H9 (cell line): ENCODE measurements around the gene EPO. TPM values are rescaled to one million over a fixed set of nuclear protein-coding genes. Genes with fewer than 3 reads are reported as not detected.

ENCODE experiments used
- DNase-seq: peaks from one replicate; pipeline ENCODE4 v3.0.0-alpha.2; 2017
- H2AFZ ChIP-seq: one replicate; pipeline ENCODE4 v1.6.1; 2013; ENCODE audit warnings: mild to moderate bottlenecking, low read length, control low read depth, moderate library complexity
- H2AK5ac ChIP-seq: 2 replicates; pipeline ENCODE4 v1.6.1; 2013; ENCODE audit warnings: low read length, control low read depth, mixed read lengths; ENCODE audit not compliant: insufficient read length
- H2BK120ac ChIP-seq: one replicate; pipeline ENCODE4 v1.6.1; 2013; ENCODE audit warnings: low read depth, mild to moderate bottlenecking, low read length, control low read depth, inconsistent platforms; ENCODE audit not compliant: poor library complexity, severe bottlenecking
- H2BK12ac ChIP-seq: 2 replicates; pipeline ENCODE4 v1.6.1; 2013; ENCODE audit warnings: low read length, control low read depth, mixed read lengths, low read depth; ENCODE audit not compliant: insufficient read length
- H2BK15ac ChIP-seq: 2 replicates; pipeline ENCODE4 v1.6.1; 2013; ENCODE audit warnings: low read depth, low read length, control low read depth
- H2BK20ac ChIP-seq: one replicate; pipeline ENCODE4 v1.6.1; 2013; ENCODE audit warnings: low read depth, mild to moderate bottlenecking, low read length, control low read depth, inconsistent platforms; ENCODE audit not compliant: poor library complexity, severe bottlenecking
- H2BK5ac ChIP-seq: 2 replicates; pipeline ENCODE4 v1.6.1; 2013; ENCODE audit warnings: low read length, control low read depth, mixed read lengths; ENCODE audit not compliant: insufficient read length
- H3K14ac ChIP-seq: 2 replicates; pipeline ENCODE4 v1.6.1; 2013; ENCODE audit warnings: low read length, control low read depth; ENCODE audit not compliant: insufficient read depth
- H3K18ac ChIP-seq: 2 replicates; pipeline ENCODE4 v1.6.1; 2013; ENCODE audit warnings: low read depth, mild to moderate bottlenecking, mixed read lengths, low read length, control low read depth; ENCODE audit not compliant: insufficient read length
- H3K23ac ChIP-seq: 2 replicates; pipeline ENCODE4 v1.6.1; 2013; ENCODE audit warnings: low read length, control low read depth, mixed read lengths, low read depth; ENCODE audit not compliant: insufficient read length
- H3K23me2 ChIP-seq: 2 replicates; pipeline ENCODE4 v1.6.1; 2013; ENCODE audit warnings: low read depth, mild to moderate bottlenecking, mixed read lengths, low read length, control low read depth; ENCODE audit not compliant: insufficient read length, poor library complexity, severe bottlenecking
- H3K27ac ChIP-seq: 2 replicates; pipeline ENCODE4 v1.5.1; 2013; ENCODE audit warnings: low read length, control low read depth, mixed read lengths, low read depth; ENCODE audit not compliant: insufficient read length
- H3K27me3 ChIP-seq: 2 replicates; pipeline ENCODE4 v1.6.1; 2013; ENCODE audit warnings: low read length, control low read depth, inconsistent platforms; ENCODE audit not compliant: insufficient read depth
- H3K4ac ChIP-seq: 2 replicates; pipeline ENCODE4 v1.6.1; 2013; ENCODE audit warnings: low read depth, mild to moderate bottlenecking, control low read depth, inconsistent platforms, low read length, moderate library complexity
- H3K4me1 ChIP-seq: 2 replicates; pipeline ENCODE4 v1.6.1; 2013; ENCODE audit warnings: low read length, control low read depth, inconsistent platforms; ENCODE audit not compliant: insufficient read depth
- H3K4me2 ChIP-seq: 2 replicates; pipeline ENCODE4 v1.6.1; 2013; ENCODE audit warnings: low read length, control low read depth, mixed read lengths; ENCODE audit not compliant: insufficient read length, insufficient read depth
- H3K56ac ChIP-seq: 2 replicates; pipeline ENCODE4 v1.6.1; 2013; ENCODE audit warnings: low read depth, mild to moderate bottlenecking, mixed read lengths, low read length, control low read depth; ENCODE audit not compliant: insufficient read length
- H3K79me1 ChIP-seq: 2 replicates; pipeline ENCODE4 v1.6.1; 2013; ENCODE audit warnings: low read depth, mild to moderate bottlenecking, moderate library complexity, low read length, control low read depth, inconsistent platforms; ENCODE audit not compliant: insufficient read depth, poor library complexity, severe bottlenecking
- H3K79me2 ChIP-seq: 2 replicates; pipeline ENCODE4 v1.6.1; 2013; ENCODE audit warnings: low read length, control low read depth, inconsistent platforms; ENCODE audit not compliant: insufficient read depth
- H3K9ac ChIP-seq: 2 replicates; pipeline ENCODE4 v1.6.1; 2013; ENCODE audit warnings: low read length, control low read depth, mixed read lengths; ENCODE audit not compliant: insufficient read length; ENCODE audit errors: extremely low read depth
- H3K9me3 ChIP-seq: one replicate; pipeline ENCODE4 v1.6.1; 2013; ENCODE audit warnings: low read depth, low read length, inconsistent platforms; ENCODE audit not compliant: control insufficient read depth
- H3T11ph ChIP-seq: one replicate; pipeline ENCODE4 v1.6.1; 2013; ENCODE audit warnings: mild to moderate bottlenecking, low read length, control low read depth, inconsistent platforms
- H4K20me1 ChIP-seq: one replicate; pipeline ENCODE4 v1.6.1; 2013; ENCODE audit not compliant: control insufficient read depth, insufficient read length, insufficient read depth
- H4K5ac ChIP-seq: 2 replicates; pipeline ENCODE4 v1.6.1; 2013; ENCODE audit warnings: low read depth, mild to moderate bottlenecking, mixed read lengths, low read length, control low read depth; ENCODE audit not compliant: insufficient read length
- H4K8ac ChIP-seq: replicated peaks from 2 replicates; pipeline ENCODE4 v1.6.1; 2013; ENCODE audit warnings: low read length, control low read depth, mixed read lengths, low read depth; ENCODE audit not compliant: insufficient read length
- H4K91ac ChIP-seq: 2 replicates; pipeline ENCODE4 v1.6.1; 2013; ENCODE audit warnings: low read depth, mild to moderate bottlenecking, moderate library complexity, mixed read lengths, low read length, control low read depth; ENCODE audit not compliant: insufficient read length
- H3K27ac Mint-ChIP-seq, 3 experiments: 2 replicates in 2 of 3; 3 replicates in 1 of 3; pipeline ENCODE4 v1.8.0; 2020 to 2021; ENCODE audit warnings: mixed read lengths in 3 of 3, mild to moderate bottlenecking in 1 of 3, moderate library complexity in 1 of 3
- H3K27me3 Mint-ChIP-seq: 2 replicates; pipeline ENCODE4 v1.8.0; 2021; ENCODE audit warnings: low read depth, mild to moderate bottlenecking, moderate library complexity, mixed read lengths
- H3K36me3 Mint-ChIP-seq, 3 experiments: 2 replicates in 2 of 3; 3 replicates in 1 of 3; pipeline ENCODE4 v1.8.0; 2020 to 2021; ENCODE audit warnings: low read depth in 3 of 3, mixed read lengths in 3 of 3; ENCODE audit not compliant: insufficient read depth in 1 of 3
- H3K4me1 Mint-ChIP-seq, 2 experiments: 2 replicates each; pipeline ENCODE4 v1.8.0; 2020; ENCODE audit warnings: mixed read lengths in 2 of 2
- H3K4me3 Mint-ChIP-seq, 2 experiments: 2 replicates in 1 of 2; 3 replicates in 1 of 2; pipeline ENCODE4 v1.8.0; 2020 to 2021; ENCODE audit warnings: mild to moderate bottlenecking in 2 of 2, mixed read lengths in 2 of 2, moderate library complexity in 1 of 2
- H3K9me3 Mint-ChIP-seq, 2 experiments: 2 replicates in 1 of 2; 3 replicates in 1 of 2; pipeline ENCODE4 v1.8.0; 2020; ENCODE audit warnings: mild to moderate bottlenecking in 2 of 2, mixed read lengths in 2 of 2, moderate library complexity in 1 of 2
- WGBS: extraction: QIAGEN DNeasy Blood & Tissue Kit; methylation state at CpG from one replicate; pipeline ENCODE4 v1.1.7; 2013; ENCODE audit warnings: missing lambda C conversion rate, low lambda C conversion rate, mixed read lengths; ENCODE audit not compliant: insufficient read length; ENCODE audit errors: extremely low coverage; 5-methylcytosine and 5-hydroxymethylcytosine counted together
- total RNA-seq: library from RNA; stranded (reverse); gene quantifications from 2 replicates; pipeline ENCODE4 v1.2.1, GENCODE V29; 2021
- TF ChIP-seq, protein P1 (sequence below): fragments of 200-600 bp; sonication (generic); conservative IDR thresholded peaks from 3 replicates; pipeline ENCODE4 v1.8.0; 2021; ENCODE audit warnings: antibody characterized with exemption, mild to moderate bottlenecking

Gene EPO
- total RNA-seq, 1 experiment from 2014 or later = 0.44 TPM

DNA sequence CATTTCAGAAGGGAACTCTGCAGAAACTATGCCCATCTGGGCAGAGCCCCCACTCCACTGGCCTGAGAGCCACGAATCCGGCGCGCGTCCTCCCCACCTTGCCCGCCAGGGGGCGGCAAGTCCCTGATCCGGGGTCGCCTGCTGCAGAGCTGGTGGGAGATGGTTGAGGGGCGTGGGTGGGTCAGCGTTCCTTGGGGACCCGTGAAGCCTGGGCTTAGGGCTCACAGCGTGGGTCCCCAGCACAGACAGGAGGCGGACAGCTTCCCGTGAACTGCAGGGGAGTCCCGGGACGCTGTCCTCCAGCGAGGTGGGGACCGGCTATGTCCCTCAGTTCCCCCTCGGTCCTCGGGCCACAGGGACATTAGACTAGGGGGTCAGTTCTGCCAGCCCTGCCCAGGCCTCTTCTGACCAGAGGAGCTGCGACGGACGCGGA lies 14.9 kb upstream of the EPO start:
- WGBS = no CpG with 5 or more reads among the region's 25 CpGs
- peak overlapping the region; percentile 87 for H3K9ac ChIP-seq

More for the DNA sequence above, 14.9 kb upstream of the EPO start:
- no peak overlapping the region for H4K5ac ChIP-seq
- H3K4me2 ChIP-seq = peak overlapping the region; percentile 81
- H2BK120ac ChIP-seq = no peak overlapping the region
- H2BK20ac ChIP-seq = no peak overlapping the region
- no peaks in the 10 kb centered on the region for H3K27me3 ChIP-seq
- no peaks in the 10 kb centered on the region for H4K20me1 ChIP-seq
- H3K14ac ChIP-seq = peak overlapping the region; percentile 83
- no peak overlapping the region for H3K56ac ChIP-seq
- no peak overlapping the region for H3K27ac ChIP-seq
- peaks cover 15% of the 10 kb centered on the region for H3K23me2 ChIP-seq
- H2AFZ ChIP-seq = no peak overlapping the region
- peak; percentile 87 for DNase-seq
- H2BK5ac ChIP-seq = no peak overlapping the region
- H3K79me1 ChIP-seq = peaks cover 5% of the 10 kb centered on the region
- peaks cover 6 to 10% of the 10 kb centered on the region in 2 experiments for H3K4me1 Mint-ChIP-seq
- no peak overlapping the region for H3K4ac ChIP-seq
- H3K18ac ChIP-seq = peak overlapping the region; percentile 61
- H3K36me3 Mint-ChIP-seq = peaks cover 4 to 20% (median 17%) of the 10 kb centered on the region in 3 experiments; a peak in 6 of 7 replicates
- no peak overlapping the region for H2AK5ac ChIP-seq
- no peak overlapping the region for H4K91ac ChIP-seq
- no peak overlapping the region for H2BK15ac ChIP-seq
- TF ChIP-seq, protein P1, sequence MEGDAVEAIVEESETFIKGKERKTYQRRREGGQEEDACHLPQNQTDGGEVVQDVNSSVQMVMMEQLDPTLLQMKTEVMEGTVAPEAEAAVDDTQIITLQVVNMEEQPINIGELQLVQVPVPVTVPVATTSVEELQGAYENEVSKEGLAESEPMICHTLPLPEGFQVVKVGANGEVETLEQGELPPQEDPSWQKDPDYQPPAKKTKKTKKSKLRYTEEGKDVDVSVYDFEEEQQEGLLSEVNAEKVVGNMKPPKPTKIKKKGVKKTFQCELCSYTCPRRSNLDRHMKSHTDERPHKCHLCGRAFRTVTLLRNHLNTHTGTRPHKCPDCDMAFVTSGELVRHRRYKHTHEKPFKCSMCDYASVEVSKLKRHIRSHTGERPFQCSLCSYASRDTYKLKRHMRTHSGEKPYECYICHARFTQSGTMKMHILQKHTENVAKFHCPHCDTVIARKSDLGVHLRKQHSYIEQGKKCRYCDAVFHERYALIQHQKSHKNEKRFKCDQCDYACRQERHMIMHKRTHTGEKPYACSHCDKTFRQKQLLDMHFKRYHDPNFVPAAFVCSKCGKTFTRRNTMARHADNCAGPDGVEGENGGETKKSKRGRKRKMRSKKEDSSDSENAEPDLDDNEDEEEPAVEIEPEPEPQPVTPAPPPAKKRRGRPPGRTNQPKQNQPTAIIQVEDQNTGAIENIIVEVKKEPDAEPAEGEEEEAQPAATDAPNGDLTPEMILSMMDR = peak; percentile 96
- no peak overlapping the region for H3K23ac ChIP-seq
- peaks cover 10% of the 10 kb centered on the region; the same call in 1 of the 2 replicates for H3K79me2 ChIP-seq
- H3K4me3 Mint-ChIP-seq = peak overlapping the region; percentile 96 to 99
- H3K9me3 ChIP-seq = no peaks in the 10 kb centered on the region
- peaks cover 0 to 2% of the 10 kb centered on the region in 2 experiments; a peak in 1 of 5 replicates for H3K9me3 Mint-ChIP-seq
- no peak overlapping the region for H2BK12ac ChIP-seq
- no peak overlapping the region for H4K8ac ChIP-seq
- H3K27ac Mint-ChIP-seq = peak overlapping the region; percentile 84 to 98 (median 94); a peak in 6 of 7 replicates
- no peaks in the 10 kb centered on the region; the same call in 1 of the 2 replicates for H3K27me3 Mint-ChIP-seq
- H3K4me1 ChIP-seq = no peaks in the 10 kb centered on the region; the same call in 1 of the 2 replicates
- H3T11ph ChIP-seq = no peak overlapping the region
